Nephron progenitor cell (in vitro differentiated cells): ENCODE measurements around the gene NHLRC2.

Source experiments
- DNase-seq: peaks from one replicate; pipeline ENCODE4 v3.0.0; 2021
- H3K27ac Mint-ChIP-seq: 2 replicates; pipeline ENCODE4 v1.8.0; 2021; ENCODE audit warnings: mild to moderate bottlenecking, moderate library complexity, mixed read lengths
- H3K27me3 Mint-ChIP-seq: 2 replicates; pipeline ENCODE4 v1.8.0; 2021; ENCODE audit warnings: mild to moderate bottlenecking, low read depth, mixed read lengths; ENCODE audit not compliant: poor library complexity
- H3K36me3 Mint-ChIP-seq: 2 replicates; pipeline ENCODE4 v1.8.0; 2021; ENCODE audit warnings: low read depth, mixed read lengths
- H3K4me1 Mint-ChIP-seq: 2 replicates; pipeline ENCODE4 v1.8.0; 2021; ENCODE audit warnings: mixed read lengths
- H3K4me3 Mint-ChIP-seq: 2 replicates; pipeline ENCODE4 v1.8.0; 2021; ENCODE audit warnings: mild to moderate bottlenecking, moderate library complexity, mixed read lengths
- H3K9me3 Mint-ChIP-seq: 2 replicates; pipeline ENCODE4 v1.8.0; 2021; ENCODE audit warnings: mild to moderate bottlenecking, moderate library complexity, mixed read lengths
- CTCF ChIP-seq: fragments of 200-600 bp; sonication (generic); IDR thresholded peaks from 2 replicates; pipeline ENCODE4 v1.5.0; 2021; ENCODE audit warnings: antibody characterized with exemption

The NHLRC2 gene

GRCh38 chr10:113965077-113965476, 110.6 kb downstream of the NHLRC2 start:
- peaks cover 15% of the 10 kb centered on the region for H3K9me3 Mint-ChIP-seq

GRCh38 chr10:113965683-113966082, 111.2 kb downstream of the NHLRC2 start:
- no peak for TF ChIP-seq CTCF
- no peak overlapping the region for H3K27ac Mint-ChIP-seq
- peaks cover 17% of the 10 kb centered on the region for H3K9me3 Mint-ChIP-seq
- no peak overlapping the region for H3K4me3 Mint-ChIP-seq
- H3K27me3 Mint-ChIP-seq, result peaks cover 14% of the 10 kb centered on the region
- H3K4me1 Mint-ChIP-seq, result peaks cover 12% of the 10 kb centered on the region
- no peak for DNase-seq
- no peaks in the 10 kb centered on the region for H3K36me3 Mint-ChIP-seq

More at GRCh38 chr10:113965077-113965476, 110.6 kb downstream of the NHLRC2 start:
- Mint-ChIP-seq H3K36me3 (no peaks in the 10 kb centered on the region), H3K4me1 (peaks cover 18% of the 10 kb centered on the region), H3K27ac (no peak overlapping the region), H3K27me3 (peaks cover 14% of the 10 kb centered on the region), H3K4me3 (no peak overlapping the region)
- no peak for TF ChIP-seq CTCF
- DNase-seq, result no peak
